Bronchial epithelial cell (primary cell): ENCODE measurements around the gene TMEM132C. TPM values are rescaled to one million over a fixed set of nuclear protein-coding genes. Genes with fewer than 3 reads are reported as not detected.

Experiments used
- DNase-seq: peaks from one replicate; pipeline ENCODE4 v3.0.0-alpha.2; 2010; ENCODE audit warnings: low read depth
- FAIRE-seq: peaks from 2 replicates; lab custom pipeline; 2011; peaks lifted over from hg19 to GRCh38; lab: Jason Lieb, UNC
- H3K27me3 ChIP-seq: 2 replicates; pipeline ENCODE4 v1.5.1; 2011; ENCODE audit warnings: low read length; ENCODE audit not compliant: control insufficient read depth, insufficient read depth
- H3K36me3 ChIP-seq: 2 replicates; pipeline ENCODE4 v1.5.1; 2011; ENCODE audit warnings: low read length; ENCODE audit not compliant: control insufficient read depth, insufficient read depth
- H3K4me3 ChIP-seq: 2 replicates; pipeline ENCODE4 v1.5.1; 2011; ENCODE audit warnings: mild to moderate bottlenecking, low read depth, low read length, control low read depth
- total RNA-seq: library from RNA; depleted of rRNA; stranded (reverse); fragments of >200 nt; gene quantifications from 2 replicates; pipeline ENCODE4 v1.2.1, GENCODE V29; 2014
- TF ChIP-seq, protein P1 (sequence below): IDR thresholded peaks from 2 replicates; pipeline ENCODE4 v1.5.1; 2011; ENCODE audit warnings: mild to moderate bottlenecking, moderate library complexity, low read length, control low read depth, inconsistent platforms; ENCODE audit not compliant: insufficient read depth, severe bottlenecking

TMEM132C gene
- total RNA-seq, 1 donor from 2014 or later, result not detected

DNA sequence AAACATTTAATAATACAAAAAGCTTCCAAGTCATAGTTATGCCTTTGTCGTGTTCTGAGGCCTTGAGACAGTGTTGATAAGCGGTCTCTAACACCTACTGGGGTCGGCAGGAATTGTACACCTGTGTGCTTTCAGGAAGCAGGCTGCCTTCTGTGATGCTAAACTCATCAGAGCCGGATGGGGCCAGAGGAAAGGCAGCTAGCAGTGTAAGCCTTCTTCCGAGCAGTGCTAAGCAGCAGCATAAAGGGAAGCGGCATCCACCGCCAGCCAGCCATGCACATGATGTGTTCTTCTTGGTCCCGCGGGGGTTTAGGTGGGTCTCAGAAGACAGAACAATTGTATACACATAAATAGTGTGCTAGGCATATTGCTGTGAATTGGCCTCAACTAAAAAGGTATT, 397.5 kb downstream of the TMEM132C start:
- TF ChIP-seq, protein P1, sequence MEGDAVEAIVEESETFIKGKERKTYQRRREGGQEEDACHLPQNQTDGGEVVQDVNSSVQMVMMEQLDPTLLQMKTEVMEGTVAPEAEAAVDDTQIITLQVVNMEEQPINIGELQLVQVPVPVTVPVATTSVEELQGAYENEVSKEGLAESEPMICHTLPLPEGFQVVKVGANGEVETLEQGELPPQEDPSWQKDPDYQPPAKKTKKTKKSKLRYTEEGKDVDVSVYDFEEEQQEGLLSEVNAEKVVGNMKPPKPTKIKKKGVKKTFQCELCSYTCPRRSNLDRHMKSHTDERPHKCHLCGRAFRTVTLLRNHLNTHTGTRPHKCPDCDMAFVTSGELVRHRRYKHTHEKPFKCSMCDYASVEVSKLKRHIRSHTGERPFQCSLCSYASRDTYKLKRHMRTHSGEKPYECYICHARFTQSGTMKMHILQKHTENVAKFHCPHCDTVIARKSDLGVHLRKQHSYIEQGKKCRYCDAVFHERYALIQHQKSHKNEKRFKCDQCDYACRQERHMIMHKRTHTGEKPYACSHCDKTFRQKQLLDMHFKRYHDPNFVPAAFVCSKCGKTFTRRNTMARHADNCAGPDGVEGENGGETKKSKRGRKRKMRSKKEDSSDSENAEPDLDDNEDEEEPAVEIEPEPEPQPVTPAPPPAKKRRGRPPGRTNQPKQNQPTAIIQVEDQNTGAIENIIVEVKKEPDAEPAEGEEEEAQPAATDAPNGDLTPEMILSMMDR, result no peak
- FAIRE-seq, result no peak

DNA sequence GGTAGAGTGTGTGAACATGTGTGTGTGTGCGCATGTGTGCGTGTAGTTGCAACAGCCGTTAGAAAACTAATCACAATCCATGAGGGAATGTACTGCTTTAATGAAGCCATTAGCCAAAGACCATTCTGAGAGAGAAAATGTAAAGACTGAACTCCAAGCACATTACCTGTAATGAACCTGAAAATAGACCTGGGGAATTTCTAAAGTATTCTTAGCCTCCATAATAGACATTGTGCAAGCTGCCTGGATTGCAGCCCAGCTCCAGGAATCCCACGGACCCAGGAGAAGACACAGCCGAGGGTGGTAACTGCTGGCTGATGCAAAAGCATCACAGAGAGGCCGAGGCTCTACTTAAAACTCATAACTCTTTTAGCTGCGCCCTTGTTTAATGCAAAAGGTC, 400.2 kb downstream of the TMEM132C start:
- TF ChIP-seq, protein P1, result no peak
- Histone ChIP-seq H3K27me3 (no peaks in the 10 kb centered on the region), H3K4me3 (no peak overlapping the region), H3K36me3 (no peaks in the 10 kb centered on the region)
- FAIRE-seq (no peak), DNase-seq (no peak)

More for the DNA sequence above, 397.5 kb downstream of the TMEM132C start:
- no peak for DNase-seq
- Histone ChIP-seq H3K27me3 (no peaks in the 10 kb centered on the region), H3K4me3 (no peak overlapping the region), H3K36me3 (no peaks in the 10 kb centered on the region)

DNA sequence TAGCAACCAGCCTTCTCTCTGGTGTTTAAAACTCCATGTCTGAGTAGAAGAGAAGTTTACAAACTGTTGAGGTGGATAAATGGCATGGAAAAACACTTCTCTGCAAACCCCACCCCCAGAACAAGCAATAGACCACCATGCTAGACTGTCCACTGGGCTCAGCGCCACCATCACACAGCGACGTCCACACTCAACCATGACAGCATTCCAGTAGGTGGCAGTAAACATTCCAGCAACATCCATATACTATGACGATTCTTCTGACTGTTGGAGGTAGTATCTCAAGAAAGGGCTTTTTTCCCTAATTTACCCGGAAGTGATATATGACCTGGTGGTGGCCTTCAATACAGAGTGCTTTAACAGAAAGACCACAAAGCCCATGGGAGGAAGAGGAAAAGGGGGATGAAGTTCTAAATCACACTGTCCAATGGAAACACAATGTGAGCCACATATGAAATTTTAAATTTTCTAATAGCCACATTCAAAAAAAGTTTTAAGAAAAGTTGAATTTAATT, 404.6 kb downstream of the TMEM132C start:
- no peak for DNase-seq

DNA sequence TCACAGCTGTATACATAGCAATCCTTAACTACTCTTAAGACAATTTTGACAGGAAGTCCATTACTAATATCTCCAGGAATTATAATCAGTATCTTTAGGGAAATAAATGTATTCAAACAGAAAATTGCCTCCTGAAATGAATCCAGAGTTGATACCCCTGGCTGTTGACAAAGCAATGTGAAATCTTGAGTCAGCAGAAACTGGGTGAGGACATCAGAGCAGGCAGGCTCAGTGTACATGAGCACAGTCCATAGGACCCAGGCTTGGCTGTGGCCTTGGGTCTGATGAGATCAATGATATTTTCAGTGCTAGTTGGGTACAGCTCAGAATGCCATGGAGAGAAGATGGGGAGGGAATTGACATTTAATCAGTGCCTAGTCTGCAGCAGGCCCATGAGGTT, 405.5 kb downstream of the TMEM132C start:
- no peak for FAIRE-seq
- Histone ChIP-seq H3K36me3 (no peaks in the 10 kb centered on the region), H3K4me3 (no peak overlapping the region), H3K27me3 (no peaks in the 10 kb centered on the region)
- TF ChIP-seq, protein P1, result no peak
- DNase-seq, result no peak

More for the DNA sequence above, 404.6 kb downstream of the TMEM132C start:
- TF ChIP-seq, protein P1, result no peak
- no peak overlapping the region for H3K4me3 ChIP-seq
- no peaks in the 10 kb centered on the region for H3K27me3 ChIP-seq
- FAIRE-seq, result no peak
- H3K36me3 ChIP-seq, result no peaks in the 10 kb centered on the region

DNA sequence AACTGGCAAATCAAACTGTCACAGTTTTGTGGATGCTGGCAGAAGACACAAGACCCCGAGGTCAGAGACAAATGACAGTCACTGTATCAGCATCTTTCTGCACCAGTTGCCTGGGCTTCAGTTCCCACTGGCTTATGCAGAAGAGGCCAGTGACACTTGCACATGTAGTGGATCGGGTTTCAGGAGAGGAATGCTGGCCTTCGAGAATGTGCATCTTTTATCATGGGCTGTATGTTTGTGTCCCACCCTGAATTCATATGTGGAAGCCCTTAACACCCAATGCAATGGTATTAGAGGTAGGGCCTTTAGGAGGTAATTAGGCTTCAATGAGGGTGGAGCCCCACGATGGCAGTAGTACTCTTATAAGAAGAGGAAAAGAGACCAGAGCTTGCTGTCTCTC, 405.9 kb downstream of the TMEM132C start:
- Histone ChIP-seq H3K4me3 (no peak overlapping the region), H3K36me3 (no peaks in the 10 kb centered on the region), H3K27me3 (no peaks in the 10 kb centered on the region)
- TF ChIP-seq, protein P1, result no peak
- FAIRE-seq (no peak), DNase-seq (no peak)

DNA sequence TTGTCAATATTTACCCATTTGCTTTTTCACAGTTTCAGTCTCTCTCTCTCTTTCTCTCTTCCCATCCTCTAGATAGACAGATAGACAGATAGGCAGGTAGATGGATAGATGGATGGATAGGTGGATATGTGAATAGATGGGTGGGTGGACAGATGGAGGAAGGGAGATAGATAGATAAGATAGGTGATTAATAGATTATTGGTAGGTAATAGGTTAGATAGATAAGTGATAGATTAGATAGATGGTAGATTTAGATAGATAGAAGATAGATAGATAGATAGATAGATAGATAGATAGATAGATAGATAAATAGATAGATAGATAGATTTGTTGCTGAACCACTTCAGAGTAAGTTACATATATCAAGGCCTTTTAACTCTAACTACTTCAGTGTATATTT, 408.6 kb downstream of the TMEM132C start:
- TF ChIP-seq, protein P1, result no peak
- Histone ChIP-seq H3K4me3 (no peak overlapping the region), H3K27me3 (no peaks in the 10 kb centered on the region), H3K36me3 (no peaks in the 10 kb centered on the region)
- FAIRE-seq (no peak), DNase-seq (no peak)
